Liver (tissue), 9 donors: ENCODE measurements around the gene METTL17. TPM values are rescaled to one million over a fixed set of nuclear protein-coding genes. Genes with fewer than 3 reads are reported as not detected.
A peak's percentile ranks its signal among the peaks of the same experiment; 100 is the strongest.

Source experiments
- DNase-seq: peaks from one replicate; pipeline ENCODE4 v3.0.0-alpha.2; 2017; ENCODE audit warnings: low spot score
- H3K27ac ChIP-seq, 2 donors: one replicate each; pipeline ENCODE4 v1.7.0; 2013; ENCODE audit warnings: inconsistent platforms in 2 of 2, low read length in 2 of 2, control low read depth in 1 of 2, low read depth in 1 of 2, mild to moderate bottlenecking in 1 of 2
- H3K27me3 ChIP-seq, 4 donors: one replicate each; pipeline versions ENCODE4 v1.6.1 to v1.7.0; 2013; ENCODE audit warnings: low read length in 3 of 4, inconsistent platforms in 1 of 4, mild to moderate bottlenecking in 1 of 4, moderate library complexity in 1 of 4; ENCODE audit not compliant: control insufficient read depth in 4 of 4, insufficient read depth in 4 of 4
- H3K36me3 ChIP-seq, 4 donors: one replicate each; pipeline versions ENCODE4 v1.6.1 to v1.7.0; 2013; ENCODE audit warnings: low read length in 3 of 4, mild to moderate bottlenecking in 3 of 4, low read depth in 1 of 4, moderate library complexity in 1 of 4; ENCODE audit not compliant: control insufficient read depth in 4 of 4, insufficient read depth in 3 of 4
- H3K4me1 ChIP-seq, 4 donors: one replicate each; pipeline versions ENCODE4 v1.6.1 to v1.7.0; 2013; ENCODE audit warnings: low read length in 3 of 4, mild to moderate bottlenecking in 3 of 4, moderate library complexity in 1 of 4; ENCODE audit not compliant: control insufficient read depth in 4 of 4, insufficient read depth in 4 of 4
- H3K4me3 ChIP-seq, 3 donors: one replicate each; pipeline versions ENCODE4 v1.6.1 to v1.7.0; 2013; ENCODE audit warnings: low read length in 3 of 3, control low read depth in 1 of 3, low read depth in 1 of 3, mild to moderate bottlenecking in 1 of 3
- H3K9ac ChIP-seq, 2 donors: one replicate each; pipeline ENCODE4 v1.7.0; 2013; ENCODE audit warnings: low read length in 2 of 2, mild to moderate bottlenecking in 2 of 2, moderate library complexity in 2 of 2, control low read depth in 1 of 2, low read depth in 1 of 2
- H3K9me3 ChIP-seq, 4 donors: one replicate each; pipeline versions ENCODE4 v1.6.1 to v1.7.0; 2013; ENCODE audit warnings: low read length in 3 of 4; ENCODE audit not compliant: control insufficient read depth in 4 of 4
- ATF3 ChIP-seq: IDR thresholded peaks from 2 replicates; pipeline ENCODE4 v1.6.1; 2016; ENCODE audit warnings: antibody characterized with exemption
- EGR1 ChIP-seq, 2 donors: IDR thresholded peaks; 2 replicates each; pipeline ENCODE4 v1.6.1; 2016 to 2018; ENCODE audit warnings: antibody characterized with exemption in 2 of 2, low read depth in 2 of 2
- FOXA1 ChIP-seq: IDR thresholded peaks from 2 replicates; pipeline ENCODE4 v1.6.1; 2016; ENCODE audit warnings: antibody characterized with exemption
- FOXA2 ChIP-seq: IDR thresholded peaks from 2 replicates; pipeline ENCODE4 v1.6.1; 2016; ENCODE audit warnings: antibody characterized with exemption
- GABPA ChIP-seq, 2 donors: IDR thresholded peaks in 1 of 2; conservative IDR thresholded peaks in 1 of 2; 2 replicates each; pipeline ENCODE4 v1.6.1; 2016; ENCODE audit warnings: antibody characterized with exemption in 2 of 2, mild to moderate bottlenecking in 1 of 2, moderate library complexity in 1 of 2
- HNF4A ChIP-seq, 2 donors: conservative IDR thresholded peaks; 2 replicates each; pipeline ENCODE4 v1.6.1; 2016; ENCODE audit warnings: antibody characterized with exemption in 2 of 2, mild to moderate bottlenecking in 2 of 2
- HNF4G ChIP-seq: IDR thresholded peaks from 2 replicates; pipeline ENCODE4 v1.6.1; 2016; ENCODE audit warnings: antibody characterized with exemption
- JUND ChIP-seq, 2 donors: IDR thresholded peaks; 2 replicates each; pipeline ENCODE4 v1.6.1; 2016; ENCODE audit warnings: antibody characterized with exemption in 2 of 2
- MAX ChIP-seq: IDR thresholded peaks from 2 replicates; pipeline ENCODE4 v1.6.1; 2016; ENCODE audit warnings: antibody characterized with exemption
- NR2F2 ChIP-seq: IDR thresholded peaks from 2 replicates; pipeline ENCODE4 v1.6.1; 2016; ENCODE audit warnings: antibody characterized with exemption
- RAD21 ChIP-seq, 2 donors: IDR thresholded peaks; 2 replicates each; pipeline ENCODE4 v1.6.1; 2016; ENCODE audit warnings: antibody characterized with exemption in 2 of 2, mild to moderate bottlenecking in 2 of 2
- RXRA ChIP-seq, 2 donors: IDR thresholded peaks; 2 replicates each; pipeline ENCODE4 v1.6.1; 2017 to 2018; ENCODE audit warnings: antibody characterized with exemption in 2 of 2, mild to moderate bottlenecking in 1 of 2
- SP1 ChIP-seq: IDR thresholded peaks from 2 replicates; pipeline ENCODE4 v1.6.1; 2018; ENCODE audit warnings: antibody characterized with exemption, mild to moderate bottlenecking
- YY1 ChIP-seq: IDR thresholded peaks from 2 replicates; pipeline ENCODE4 v1.6.1; 2016; ENCODE audit warnings: antibody characterized with exemption, mild to moderate bottlenecking
- WGBS: extraction: QIAGEN DNeasy Blood & Tissue Kit; methylation state at CpG from one replicate; pipeline ENCODE4 v1.1.7; 2013; 5-methylcytosine and 5-hydroxymethylcytosine counted together
- polyA plus RNA-seq, 2 donors: library from polyadenylated mRNA; stranded (reverse) in 1 of 2; unstranded in 1 of 2; fragments of 200-250 nt in 1 of 2; fragments of >200 nt in 1 of 2; fragmentation: Nextera tagmentation in 1 of 2; extraction: Ambion mirVana in 1 of 2; gene quantifications; one replicate each; pipeline versions ENCODE4 v1.2.1 to v1.2.3, GENCODE V29; 2013 to 2015
- total RNA-seq, 2 donors: library from RNA; depleted of rRNA; stranded (reverse); fragments of >200 nt; gene quantifications; one replicate each; pipeline ENCODE4 v1.2.3, GENCODE V29; 2014
- TF ChIP-seq, protein P1 (sequence below): IDR thresholded peaks from 2 replicates; pipeline ENCODE4 v1.6.1; 2016; ENCODE audit warnings: antibody characterized with exemption, mild to moderate bottlenecking
- donor health status: healthy.
- donor health status: healthy.
- donor health status: healthy.
- donor health status: healthy.
- donor health status: healthy.

Gene METTL17
- total and polyA plus RNA-seq, 4 donors, result 31.0 to 64.8 (median 47.3) TPM

DNA sequence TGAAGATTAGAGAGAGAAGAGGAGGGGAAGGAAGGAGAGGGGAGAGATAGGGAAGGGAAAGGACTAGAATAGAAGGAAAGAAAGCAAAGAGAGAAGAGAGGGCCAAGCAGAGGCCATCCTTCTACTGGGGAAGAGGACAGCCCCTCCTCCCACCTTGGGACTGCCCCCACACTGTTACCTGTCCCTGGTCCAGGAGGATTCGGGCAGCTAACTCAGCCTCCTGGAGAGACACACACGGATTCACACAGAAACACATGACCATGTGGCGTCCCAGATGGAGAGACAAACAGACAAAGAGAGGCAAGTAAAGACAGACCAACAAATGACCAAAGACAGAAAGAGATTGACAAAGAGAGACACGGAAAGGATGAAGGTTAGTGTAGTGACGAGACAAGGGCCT lies 32.9 kb downstream of the METTL17 start (continued):
- TF ChIP-seq FOXA1, result no peak
- no peak for TF ChIP-seq YY1
- no peak for TF ChIP-seq HNF4G

DNA sequence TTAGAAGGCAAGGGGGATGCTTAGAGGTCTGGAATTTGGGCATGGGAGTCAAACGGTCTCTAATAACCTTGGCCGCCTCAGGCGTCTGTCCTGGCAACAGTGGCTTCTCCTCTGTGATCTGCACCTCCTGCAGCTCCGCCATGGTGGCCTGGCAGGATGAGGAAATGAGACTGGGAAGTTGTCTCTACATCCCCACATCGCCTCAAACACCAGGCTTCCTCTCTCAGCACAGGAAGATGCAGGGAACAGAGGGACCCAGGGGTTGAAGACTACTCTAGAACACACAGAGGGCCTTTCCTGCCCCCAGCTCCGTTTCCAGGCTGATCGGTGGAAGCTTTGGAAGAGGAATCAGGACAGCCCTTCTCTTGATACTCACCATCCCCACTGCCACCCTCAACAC lies 33.4 kb downstream of the METTL17 start:
- TF ChIP-seq RAD21 (IDR thresholded peaks at IDR 0.05), result peak in 1 of 2 donors; percentile 6
- TF ChIP-seq, protein P1, sequence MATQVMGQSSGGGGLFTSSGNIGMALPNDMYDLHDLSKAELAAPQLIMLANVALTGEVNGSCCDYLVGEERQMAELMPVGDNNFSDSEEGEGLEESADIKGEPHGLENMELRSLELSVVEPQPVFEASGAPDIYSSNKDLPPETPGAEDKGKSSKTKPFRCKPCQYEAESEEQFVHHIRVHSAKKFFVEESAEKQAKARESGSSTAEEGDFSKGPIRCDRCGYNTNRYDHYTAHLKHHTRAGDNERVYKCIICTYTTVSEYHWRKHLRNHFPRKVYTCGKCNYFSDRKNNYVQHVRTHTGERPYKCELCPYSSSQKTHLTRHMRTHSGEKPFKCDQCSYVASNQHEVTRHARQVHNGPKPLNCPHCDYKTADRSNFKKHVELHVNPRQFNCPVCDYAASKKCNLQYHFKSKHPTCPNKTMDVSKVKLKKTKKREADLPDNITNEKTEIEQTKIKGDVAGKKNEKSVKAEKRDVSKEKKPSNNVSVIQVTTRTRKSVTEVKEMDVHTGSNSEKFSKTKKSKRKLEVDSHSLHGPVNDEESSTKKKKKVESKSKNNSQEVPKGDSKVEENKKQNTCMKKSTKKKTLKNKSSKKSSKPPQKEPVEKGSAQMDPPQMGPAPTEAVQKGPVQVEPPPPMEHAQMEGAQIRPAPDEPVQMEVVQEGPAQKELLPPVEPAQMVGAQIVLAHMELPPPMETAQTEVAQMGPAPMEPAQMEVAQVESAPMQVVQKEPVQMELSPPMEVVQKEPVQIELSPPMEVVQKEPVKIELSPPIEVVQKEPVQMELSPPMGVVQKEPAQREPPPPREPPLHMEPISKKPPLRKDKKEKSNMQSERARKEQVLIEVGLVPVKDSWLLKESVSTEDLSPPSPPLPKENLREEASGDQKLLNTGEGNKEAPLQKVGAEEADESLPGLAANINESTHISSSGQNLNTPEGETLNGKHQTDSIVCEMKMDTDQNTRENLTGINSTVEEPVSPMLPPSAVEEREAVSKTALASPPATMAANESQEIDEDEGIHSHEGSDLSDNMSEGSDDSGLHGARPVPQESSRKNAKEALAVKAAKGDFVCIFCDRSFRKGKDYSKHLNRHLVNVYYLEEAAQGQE, result no peak
- DNase-seq, result no peak
- Histone ChIP-seq H3K9me3 (no peaks in the 10 kb centered on the region), H3K4me3 (peak overlapping the region; percentile 70 to 89 (median 82)), H3K36me3 (peaks cover 5 to 34% (median 29%) of the 10 kb centered on the region in 4 donors), H3K4me1 (peaks cover 3 to 54% (median 41%) of the 10 kb centered on the region in 4 donors), H3K27me3 (no peaks in the 10 kb centered on the region), H3K9ac (peak overlapping the region in 1 of 2 donors; percentile 37), H3K27ac (peak overlapping the region; percentile 77 to 87)
- WGBS, result 16% methylated on average over 7 of the region's 7 CpGs

GRCh38 chr14:21023817-21024584 lies 34.2 kb downstream of the METTL17 start:
- peak overlapping the region; percentile 70 to 89 (median 82) for H3K4me3 ChIP-seq
- WGBS, result 9% methylated on average over 17 of the region's 17 CpGs
- peaks cover 5 to 30% (median 24%) of the 10 kb centered on the region in 4 donors for H3K36me3 ChIP-seq
- peak; percentile 64 for DNase-seq
- H3K4me1 ChIP-seq, result peaks cover 3 to 52% (median 41%) of the 10 kb centered on the region in 4 donors
- no peaks in the 10 kb centered on the region for H3K9me3 ChIP-seq
- H3K9ac ChIP-seq, result peak overlapping the region; percentile 50 to 67
- peak overlapping the region; percentile 77 to 87 for H3K27ac ChIP-seq
- peak; percentile 48 for TF ChIP-seq MAX
- peak; percentile 98 to 100 for TF ChIP-seq RXRA (IDR thresholded peaks at IDR 0.05)
- no peak for TF ChIP-seq FOXA2
- TF ChIP-seq NR2F2, result peak; percentile 96
- peak; percentile 94 to 99 for TF ChIP-seq HNF4A (conservative IDR thresholded peaks at IDR 0.05)
- TF ChIP-seq RAD21 (IDR thresholded peaks at IDR 0.05), result peak in 1 of 2 donors; percentile 45
- peak; percentile 92 for TF ChIP-seq HNF4G
- peak in 1 of 2 donors; percentile 31 for TF ChIP-seq JUND (IDR thresholded peaks at IDR 0.05)
- TF ChIP-seq ATF3, result peak; percentile 50
- TF ChIP-seq SP1, result peak; percentile 85
- no peak for TF ChIP-seq GABPA (IDR thresholded peaks at IDR 0.05 in 1 of 2, conservative IDR thresholded peaks at IDR 0.05 in 1 of 2)
- no peak for TF ChIP-seq EGR1 (IDR thresholded peaks at IDR 0.05; ENCODE audit: low read depth in 2 of 2)
- no peak for TF ChIP-seq YY1
- H3K27me3 ChIP-seq, result no peaks in the 10 kb centered on the region
